HepG2 (cell line): ENCODE data around the gene LRP1-AS. TPM values are rescaled to one million over a fixed set of nuclear protein-coding genes. Genes with fewer than 3 reads are reported as not detected.

Experiments
- ATAC-seq: fragments of 200-7000 bp; cut with Tn5 transposase; 3 replicates; pipeline ENCODE4 v1.9.1; 2020; ENCODE audit warnings: mild to moderate bottlenecking, moderate library complexity
- BruUV-seq: library from RNA; stranded (reverse); fragments of 400-500 nt; replicated peaks from 2 replicates; lab custom pipeline; 2021; lab: Mats Ljungman, UMichigan
- CTCF ChIA-PET: fragments of 300-600 bp; formaldehyde crosslinking; extraction: SDS; loops from one replicate; lab custom pipeline; 2021; ENCODE audit warnings: low total read pairs, inconsistent platforms, low intra/inter-chr PET ratio; lab: Yijun Ruan, JAX
- POLR2A ChIA-PET: fragments of 350-600 bp; sonication (Branson Sonifier 250); formaldehyde crosslinking; loops from one replicate; lab custom pipeline; 2020; ENCODE audit warnings: antibody characterized with exemption, inconsistent platforms; lab: Yijun Ruan, JAX
- DNase-seq: peaks from one replicate; pipeline ENCODE4 v3.0.0-alpha.2; 2015; ENCODE audit warnings: low spot score
- FAIRE-seq: peaks from 3 replicates; lab custom pipeline; 2011; peaks lifted over from hg19 to GRCh38; lab: Jason Lieb, UNC
- H2AFZ ChIP-seq: one replicate; pipeline ENCODE4 v1.6.1; 2011; ENCODE audit warnings: low read length, inconsistent platforms
- H3K27ac ChIP-seq: fragments of 300-600 bp; 3 replicates; pipeline ENCODE4 v1.8.0; 2011; ENCODE audit warnings: mixed run types, mild to moderate bottlenecking, mixed read lengths, low read length, inconsistent platforms; ENCODE audit not compliant: insufficient read depth; ENCODE audit errors: extremely low read length
- H3K27me3 ChIP-seq, 2 experiments: fragments of 200-600 bp in 1 of 2; 2 replicates in 1 of 2; 3 replicates in 1 of 2; pipeline versions ENCODE4 v1.6.0 to v1.8.0; 2011; ENCODE audit warnings: low read length in 2 of 2, mild to moderate bottlenecking in 2 of 2, moderate library complexity in 2 of 2, inconsistent platforms in 1 of 2; ENCODE audit not compliant: insufficient read depth in 2 of 2, control insufficient read depth in 1 of 2
- H3K36me3 ChIP-seq, 2 experiments: fragments of 200-600 bp in 1 of 2; replicated peaks in 1 of 2; 2 replicates in 1 of 2; 3 replicates in 1 of 2; pipeline versions ENCODE4 v1.5.1 to v1.8.0; 2011; ENCODE audit warnings: low read length in 2 of 2, inconsistent platforms in 1 of 2; ENCODE audit not compliant: insufficient read depth in 2 of 2, control insufficient read depth in 1 of 2
- H3K4me1 ChIP-seq: 2 replicates; pipeline ENCODE4 v1.5.1; 2012; ENCODE audit warnings: low read length, inconsistent platforms; ENCODE audit not compliant: insufficient read depth
- H3K4me2 ChIP-seq: 2 replicates; pipeline ENCODE4 v1.6.0; 2011; ENCODE audit warnings: low read depth, low read length, inconsistent platforms
- H3K4me3 ChIP-seq, 3 experiments: fragments of 200-600 bp in 1 of 3; sonication (generic), shearing (Covaris generic) in 1 of 3; replicated peaks in 1 of 3; 2 replicates each; pipeline ENCODE4 v1.5.1; 2011 to 2016; ENCODE audit warnings: low read length in 3 of 3, inconsistent platforms in 2 of 3, low read depth in 2 of 3, mild to moderate bottlenecking in 2 of 3, control low read depth in 1 of 3, mixed read lengths in 1 of 3; ENCODE audit not compliant: insufficient read depth in 1 of 3
- H3K79me2 ChIP-seq: one replicate; pipeline ENCODE4 v1.6.1; 2011; ENCODE audit warnings: low read length, inconsistent platforms; ENCODE audit not compliant: insufficient read depth
- H3K9ac ChIP-seq: 2 replicates; pipeline ENCODE4 v1.6.0; 2011; ENCODE audit warnings: mild to moderate bottlenecking, low read depth, low read length, inconsistent platforms; ENCODE audit not compliant: insufficient read depth
- H3K9me3 ChIP-seq: 2 replicates; pipeline ENCODE4 v1.5.1; 2012; ENCODE audit warnings: mild to moderate bottlenecking, low read length
- H4K20me1 ChIP-seq: 2 replicates; pipeline ENCODE4 v1.6.0; 2011; ENCODE audit warnings: inconsistent platforms, mild to moderate bottlenecking, low read length, moderate library complexity; ENCODE audit not compliant: insufficient read depth
- ATF1 ChIP-seq: IDR thresholded peaks from 2 replicates; pipeline ENCODE4 v1.6.1; 2016; ENCODE audit warnings: mild to moderate bottlenecking, control low read depth
- BHLHE40 ChIP-seq: IDR thresholded peaks from 2 replicates; pipeline ENCODE4 v1.6.1; 2011; ENCODE audit warnings: low read length, improper control_type of control experiment
- CBX5 ChIP-seq: sonication (generic); formaldehyde crosslinking; IDR thresholded peaks from 2 replicates; pipeline ENCODE4 v1.4.0; 2020; ENCODE audit warnings: missing genetic modification reagents, borderline replicate concordance
- CREB3 ChIP-seq: sonication (generic); formaldehyde crosslinking; IDR thresholded peaks from 2 replicates; pipeline ENCODE4 v1.5.0; 2020; ENCODE audit warnings: missing genetic modification reagents
- HNF1A ChIP-seq, 2 experiments: sonication (generic) in 1 of 2; formaldehyde crosslinking in 1 of 2; IDR thresholded peaks; 2 replicates each; pipeline versions ENCODE4 v1.4.0 to v1.6.1; 2016 to 2020; ENCODE audit warnings: borderline replicate concordance in 1 of 2, low read depth in 1 of 2, mild to moderate bottlenecking in 1 of 2, missing genetic modification reagents in 1 of 2
- MLLT10 ChIP-seq: sonication (generic); formaldehyde crosslinking; IDR thresholded peaks from 2 replicates; pipeline ENCODE4 v1.4.0; 2020; ENCODE audit warnings: missing genetic modification reagents
- NBN ChIP-seq: fragments of 450-650 bp; conservative IDR thresholded peaks from 2 replicates; pipeline ENCODE4 v1.6.1; 2017
- PHF8 ChIP-seq: sonication (generic); formaldehyde crosslinking; IDR thresholded peaks from 2 replicates; pipeline ENCODE4 v1.5.0; 2020; ENCODE audit warnings: missing genetic modification reagents
- PRPF4 ChIP-seq: fragments of 200-400 bp; formaldehyde crosslinking; IDR thresholded peaks from 2 replicates; pipeline ENCODE4 v1.6.1; 2016; ENCODE audit warnings: low read length, low read depth; ENCODE audit not compliant: poor library complexity, severe bottlenecking
- RBM39 ChIP-seq: fragments of 200-400 bp; formaldehyde crosslinking; IDR thresholded peaks from one replicate; pipeline ENCODE4 v1.6.1; 2018; ENCODE audit warnings: antibody characterized with exemption, mild to moderate bottlenecking, low read depth, low read length; ENCODE audit not compliant: poor library complexity, severe bottlenecking
- SUZ12 ChIP-seq: fragments of 150-350 bp; IDR thresholded peaks from 2 replicates; pipeline ENCODE4 v1.6.1; 2014; ENCODE audit warnings: low read depth, low read length
- TAF1 ChIP-seq: sonication (generic); formaldehyde crosslinking; IDR thresholded peaks from 2 replicates; pipeline ENCODE4 v1.4.0; 2020; ENCODE audit warnings: missing genetic modification reagents
- ZNF24 ChIP-seq: fragments of 450-650 bp; IDR thresholded peaks from 2 replicates; pipeline ENCODE4 v1.6.1; 2017; ENCODE audit warnings: antibody characterized with exemption, mild to moderate bottlenecking
- ZNF564 ChIP-seq: sonication (generic); formaldehyde crosslinking; IDR thresholded peaks from 2 replicates; pipeline ENCODE4 v1.8.1; 2023; ENCODE audit warnings: mild to moderate bottlenecking, missing genetic modification reagents
- WGBS: methylation state at CpG from one replicate; pipeline ENCODE4 v1.1.6; 2017; ENCODE audit warnings: low lambda C conversion rate; 5-methylcytosine and 5-hydroxymethylcytosine counted together
- in situ Hi-C: cut with HindIII; loops from 2 replicates; pipeline ENCODE4 v1.10.0; 2017; ENCODE audit warnings: low pct_unique_long_range_greater_than_20kb; ENCODE audit not compliant: extremely low pct_ligation_motif_present
- intact Hi-C: fragments of 100-400 bp; cut with micrococcal nuclease; formaldehyde crosslinking; loops from one replicate; pipeline ENCODE4 v1.10.0; 2022; ENCODE audit not compliant: unreplicated experiment
- polyA plus RNA-seq, 8 experiments: library from polyadenylated mRNA; depleted of rRNA in 3 of 8; stranded (reverse) in 7 of 8; unstranded in 1 of 8; fragments of >200 nt; fragmentation: Illumina TruSeq in 4 of 8; extraction: Trizol in 4 of 8; gene quantifications; 2 replicates each; pipeline versions ENCODE4 v1.2.1 to v1.2.3, GENCODE V29; 2011 to 2016; ENCODE audit warnings: low read depth in 4 of 8, missing spikeins in 1 of 8, mixed read lengths in 1 of 8; ENCODE audit not compliant: insufficient read depth in 1 of 8
- total RNA-seq, 5 experiments: library from RNA; depleted of rRNA; stranded (reverse); fragments of >200 nt; fragmentation: Illumina TruSeq; extraction: Trizol; gene quantifications; 2 replicates each; pipeline ENCODE4 v1.2.3, GENCODE V29; 2016; ENCODE audit warnings: low read depth in 1 of 5
- TF ChIP-seq, protein P1 (sequence below): sonication (generic); formaldehyde crosslinking; IDR thresholded peaks from 2 replicates; pipeline ENCODE4 v1.4.0; 2020; ENCODE audit warnings: missing genetic modification reagents
- TF ChIP-seq, protein P2 (sequence below): sonication (generic); formaldehyde crosslinking; IDR thresholded peaks from 2 replicates; pipeline ENCODE4 v1.4.0; 2020; ENCODE audit warnings: low read depth, mild to moderate bottlenecking, missing genetic modification reagents

The LRP1-AS gene
- total and polyA plus RNA-seq, 2 of the 13 experiments (the other 11 are each of a cell fraction or from before 2014, with no cell fraction given), result 0.20 TPM; not detected in 1

- Histone ChIP-seq H3K27ac (no peak overlapping the region), H2AFZ (no peak overlapping the region), H3K79me2 (no peaks in the 10 kb centered on the region), H3K36me3 (peaks cover 11 to 16% of the 10 kb centered on the region in 2 experiments; a peak in 4 of 5 replicates), H4K20me1 (no peaks in the 10 kb centered on the region), H3K27me3 (no peaks in the 10 kb centered on the region; a peak in 1 of 5 replicates), H3K4me1 (peaks cover 54% of the 10 kb centered on the region), H3K4me3 (no peak overlapping the region), H3K4me2 (no peak overlapping the region), H3K9me3 (no peaks in the 10 kb centered on the region), H3K9ac (no peak overlapping the region)
- FAIRE-seq (no peak), DNase-seq (no peak), ATAC-seq (no peak)
- BruUV-seq, result no TSS peak
- in situ Hi-C loops, result no loop called here
- CTCF ChIA-PET, result no interaction called here
- TF ChIP-seq, protein P1, sequence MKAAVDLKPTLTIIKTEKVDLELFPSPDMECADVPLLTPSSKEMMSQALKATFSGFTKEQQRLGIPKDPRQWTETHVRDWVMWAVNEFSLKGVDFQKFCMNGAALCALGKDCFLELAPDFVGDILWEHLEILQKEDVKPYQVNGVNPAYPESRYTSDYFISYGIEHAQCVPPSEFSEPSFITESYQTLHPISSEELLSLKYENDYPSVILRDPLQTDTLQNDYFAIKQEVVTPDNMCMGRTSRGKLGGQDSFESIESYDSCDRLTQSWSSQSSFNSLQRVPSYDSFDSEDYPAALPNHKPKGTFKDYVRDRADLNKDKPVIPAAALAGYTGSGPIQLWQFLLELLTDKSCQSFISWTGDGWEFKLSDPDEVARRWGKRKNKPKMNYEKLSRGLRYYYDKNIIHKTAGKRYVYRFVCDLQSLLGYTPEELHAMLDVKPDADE (CRISPR knock-in tag), result no peak
- no peak for TF ChIP-seq PHF8 (CRISPR knock-in tag)
- no peak for TF ChIP-seq MLLT10 (CRISPR knock-in tag)
- TF ChIP-seq ATF1 (CRISPR knock-in tag), result no peak
- no peak for TF ChIP-seq CBX5 (CRISPR knock-in tag)
- no peak for TF ChIP-seq RBM39
- no peak for TF ChIP-seq HNF1A (IDR thresholded peaks at IDR 0.05; ENCODE audit: low read depth)
- no peak for TF ChIP-seq HNF1A (CRISPR knock-in tag; IDR thresholded peaks at IDR 0.05; ENCODE audit: borderline replicate concordance)
- no peak for TF ChIP-seq ZNF564 (CRISPR knock-in tag)
- TF ChIP-seq ZNF24, result no peak
- TF ChIP-seq CREB3 (CRISPR knock-in tag), result no peak
- TF ChIP-seq TAF1, result no peak
- TF ChIP-seq, protein P2, sequence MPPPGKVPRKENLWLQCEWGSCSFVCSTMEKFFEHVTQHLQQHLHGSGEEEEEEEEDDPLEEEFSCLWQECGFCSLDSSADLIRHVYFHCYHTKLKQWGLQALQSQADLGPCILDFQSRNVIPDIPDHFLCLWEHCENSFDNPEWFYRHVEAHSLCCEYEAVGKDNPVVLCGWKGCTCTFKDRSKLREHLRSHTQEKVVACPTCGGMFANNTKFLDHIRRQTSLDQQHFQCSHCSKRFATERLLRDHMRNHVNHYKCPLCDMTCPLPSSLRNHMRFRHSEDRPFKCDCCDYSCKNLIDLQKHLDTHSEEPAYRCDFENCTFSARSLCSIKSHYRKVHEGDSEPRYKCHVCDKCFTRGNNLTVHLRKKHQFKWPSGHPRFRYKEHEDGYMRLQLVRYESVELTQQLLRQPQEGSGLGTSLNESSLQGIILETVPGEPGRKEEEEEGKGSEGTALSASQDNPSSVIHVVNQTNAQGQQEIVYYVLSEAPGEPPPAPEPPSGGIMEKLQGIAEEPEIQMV (CRISPR knock-in tag), result no peak
- no peak for TF ChIP-seq BHLHE40
- TF ChIP-seq SUZ12, result no peak
- TF ChIP-seq NBN, result no peak
- no peak for TF ChIP-seq PRPF4
- POLR2A ChIA-PET, result interaction anchor here (1.5 kb wide), 1 partner anchor 14 kb away, joined by 3 read pairs; no protein-coding TSS in a partner anchor
- intact Hi-C loops, result no loop called here
- WGBS, result 92% methylated on average over 6 of the region's 9 CpGs
Observed at GRCh38 chr12:57106021-57106708, 41.3 kb downstream of the LRP1-AS start.
